SK-N-SH (cell line): ENCODE results near the gene NEGR1. TPM values are rescaled to one million over a fixed set of nuclear protein-coding genes. Genes with fewer than 3 reads are reported as not detected.

Source experiments
- CTCF ChIA-PET: fragments of 300-600, 350-600 bp; formaldehyde crosslinking; extraction: SDS; loops from one replicate; lab custom pipeline; 2021; lab: Yijun Ruan, JAX
- POLR2A ChIA-PET: fragments of 350-600 bp; sonication (Branson Sonifier 250); formaldehyde crosslinking; extraction: SDS; loops from one replicate; lab custom pipeline; 2020; ENCODE audit warnings: antibody characterized with exemption, inconsistent platforms; lab: Yijun Ruan, JAX
- DNase-seq: peaks from one replicate; pipeline ENCODE4 v3.0.0; 2012
- H2AFZ ChIP-seq: fragments of 200-600 bp; sonication (generic); 2 replicates; pipeline ENCODE4 v1.8.1; 2016; ENCODE audit warnings: antibody characterized with exemption, mild to moderate bottlenecking, low read depth
- H3F3A ChIP-seq: fragments of 200-600 bp; sonication (generic); replicated peaks from 2 replicates; pipeline ENCODE3; 2016; ENCODE audit warnings: antibody characterized with exemption, mild to moderate bottlenecking; ENCODE audit not compliant: insufficient read depth
- H3K27ac ChIP-seq, 2 experiments: fragments of 200-500 bp in 1 of 2; fragments of 200-600 bp in 1 of 2; sonication (Bioruptor generic) in 1 of 2; sonication (generic), shearing (Covaris generic) in 1 of 2; 2 replicates each; pipeline versions ENCODE4 v1.5.1 to v1.6.1; 2014 to 2016; ENCODE audit warnings: low read depth in 2 of 2, inconsistent platforms in 1 of 2, low read length in 1 of 2, mild to moderate bottlenecking in 1 of 2, mixed read lengths in 1 of 2
- H3K27me3 ChIP-seq: fragments of 200-600 bp; sonication (generic), shearing (Covaris generic); 2 replicates; pipeline ENCODE4 v1.6.1; 2016; ENCODE audit warnings: mixed run types; ENCODE audit not compliant: insufficient read depth
- H3K36me3 ChIP-seq, 2 experiments: fragments of 200-500 bp in 1 of 2; fragments of 200-600 bp in 1 of 2; sonication (Bioruptor generic) in 1 of 2; sonication (generic) in 1 of 2; replicated peaks in 1 of 2; 2 replicates each; pipeline versions ENCODE3 to v1.5.1; 2014 to 2016; ENCODE audit warnings: low read length in 1 of 2, mild to moderate bottlenecking in 1 of 2; ENCODE audit not compliant: insufficient read depth in 2 of 2, control insufficient read depth in 1 of 2
- H3K4me1 ChIP-seq, 2 experiments: fragments of 200-500 bp in 1 of 2; fragments of 200-600 bp in 1 of 2; sonication (Bioruptor generic) in 1 of 2; sonication (generic), shearing (Covaris generic) in 1 of 2; 2 replicates each; pipeline versions ENCODE4 v1.5.1 to v1.6.1; 2014 to 2016; ENCODE audit warnings: low read depth in 1 of 2, low read length in 1 of 2, mixed run types in 1 of 2; ENCODE audit not compliant: insufficient read depth in 2 of 2, control insufficient read depth in 1 of 2
- H3K4me2 ChIP-seq: fragments of 200-600 bp; sonication (generic), shearing (Covaris generic); 2 replicates; pipeline ENCODE4 v1.6.1; 2017; ENCODE audit warnings: mixed run types
- H3K4me3 ChIP-seq, 2 experiments: fragments of 200-500 bp in 1 of 2; fragments of 200-600 bp in 1 of 2; sonication (Bioruptor generic) in 1 of 2; sonication (generic), shearing (Covaris generic) in 1 of 2; 2 replicates each; pipeline versions ENCODE4 v1.5.1 to v1.8.1; 2014 to 2016; ENCODE audit warnings: low read depth in 2 of 2, inconsistent platforms in 1 of 2, low read length in 1 of 2, mild to moderate bottlenecking in 1 of 2, mixed read lengths in 1 of 2, moderate library complexity in 1 of 2
- H3K79me2 ChIP-seq: fragments of 200-600 bp; sonication (generic); 2 replicates; pipeline ENCODE4 v1.8.1; 2017; ENCODE audit warnings: mild to moderate bottlenecking; ENCODE audit not compliant: insufficient read depth
- H3K9ac ChIP-seq: fragments of 200-600 bp; sonication (generic); 2 replicates; pipeline ENCODE4 v1.6.1; 2017; ENCODE audit warnings: mixed run types
- H3K9me2 ChIP-seq: fragments of 200-600 bp; sonication (generic); 2 replicates; pipeline ENCODE4 v1.6.1; 2017; ENCODE audit warnings: mixed run types
- H3K9me3 ChIP-seq: fragments of 200-600 bp; sonication (generic); 2 replicates; pipeline ENCODE4 v1.6.1; 2017; ENCODE audit warnings: mixed run types, mild to moderate bottlenecking, moderate library complexity
- H4K20me1 ChIP-seq: fragments of 200-600 bp; sonication (generic); 2 replicates; pipeline ENCODE4 v1.6.1; 2017; ENCODE audit warnings: mild to moderate bottlenecking, mixed run types; ENCODE audit not compliant: insufficient read depth
- CTCF ChIP-seq: fragments of 200-600 bp; sonication (generic); IDR thresholded peaks from 2 replicates; pipeline ENCODE4 v1.6.1; 2017; ENCODE audit warnings: antibody characterized with exemption, mild to moderate bottlenecking, moderate library complexity
- EP300 ChIP-seq, 2 experiments: IDR thresholded peaks; 2 replicates each; pipeline versions ENCODE4 v1.4.0 to v1.6.1; 2012; ENCODE audit warnings: borderline replicate concordance in 1 of 2, low read depth in 1 of 2, low read length in 1 of 2
- FOSL2 ChIP-seq: IDR thresholded peaks from 2 replicates; pipeline ENCODE4 v1.4.0; 2012; ENCODE audit warnings: low read depth, mild to moderate bottlenecking, moderate library complexity, borderline replicate concordance
- FOXJ3 ChIP-seq: sonication (generic); formaldehyde crosslinking; IDR thresholded peaks from 2 replicates; pipeline ENCODE4 v1.5.1; 2020; ENCODE audit warnings: mild to moderate bottlenecking, missing genetic modification reagents
- FOXM1 ChIP-seq: IDR thresholded peaks from 2 replicates; pipeline ENCODE4 v1.4.0; 2012; ENCODE audit warnings: low read depth, mild to moderate bottlenecking
- GABPA ChIP-seq: IDR thresholded peaks from 2 replicates; pipeline ENCODE4 v1.4.0; 2012; ENCODE audit warnings: low read depth, mild to moderate bottlenecking
- GATA2 ChIP-seq: sonication (generic); formaldehyde crosslinking; IDR thresholded peaks from 2 replicates; pipeline ENCODE4 v1.5.0; 2020; ENCODE audit warnings: mild to moderate bottlenecking, missing genetic modification reagents
- MAX ChIP-seq: IDR thresholded peaks from 2 replicates; pipeline ENCODE4 v1.4.0; 2012; ENCODE audit warnings: low read depth
- MEF2A ChIP-seq: IDR thresholded peaks from 2 replicates; pipeline ENCODE4 v1.4.0; 2012; ENCODE audit warnings: low read depth, borderline replicate concordance
- PBX3 ChIP-seq: IDR thresholded peaks from 2 replicates; pipeline ENCODE4; 2012
- POLR2AphosphoS5 ChIP-seq: IDR thresholded peaks from 2 replicates; pipeline ENCODE4 v1.6.1; 2012; ENCODE audit warnings: low read depth, low read length
- RAD21 ChIP-seq: IDR thresholded peaks from 2 replicates; pipeline ENCODE4 v1.6.1; 2012; ENCODE audit warnings: mild to moderate bottlenecking, low read length
- RCOR1 ChIP-seq: fragments of 150-350 bp; IDR thresholded peaks from 2 replicates; pipeline ENCODE4 v1.6.1; 2017; ENCODE audit warnings: antibody characterized with exemption, low read length
- RFX5 ChIP-seq: IDR thresholded peaks from 2 replicates; pipeline ENCODE4 v1.6.1; 2012; ENCODE audit warnings: mild to moderate bottlenecking, improper control_type of control experiment, low read length
- RXRA ChIP-seq: IDR thresholded peaks from 2 replicates; pipeline ENCODE4 v1.4.0; 2012; ENCODE audit warnings: low read depth, mild to moderate bottlenecking, borderline replicate concordance
- TAF1 ChIP-seq: IDR thresholded peaks from 2 replicates; pipeline ENCODE4 v1.6.1; 2012; ENCODE audit warnings: low read depth, mild to moderate bottlenecking, low read length, moderate library complexity, borderline replicate concordance
- TCF12 ChIP-seq: IDR thresholded peaks from 2 replicates; pipeline ENCODE4 v1.4.0; 2012
- TEAD4 ChIP-seq: IDR thresholded peaks from 2 replicates; pipeline ENCODE4 v1.4.0; 2012; ENCODE audit warnings: mild to moderate bottlenecking, borderline replicate concordance; ENCODE audit not compliant: insufficient read depth
- USF1 ChIP-seq: IDR thresholded peaks from 2 replicates; pipeline ENCODE4 v1.4.0; 2012; ENCODE audit warnings: low read depth, borderline replicate concordance
- USF2 ChIP-seq: fragments of 150-350 bp; IDR thresholded peaks from 2 replicates; pipeline ENCODE4 v1.6.1; 2017; ENCODE audit warnings: antibody characterized with exemption, low read length, low read depth, borderline replicate concordance
- polyA plus RNA-seq, 3 experiments: library from polyadenylated mRNA; depleted of rRNA; stranded (reverse); fragments of >200 nt; gene quantifications; 2 replicates each; pipeline ENCODE4 v1.2.3, GENCODE V29; 2012

NEGR1 gene
- polyA plus RNA-seq, 1 of the 3 experiments (the other 2 are of a cell fraction): 0.21 TPM

GRCh38 chr1:71400050-71400449 is 882.3 kb downstream of the NEGR1 start:
- Histone ChIP-seq H3K27me3 (no peaks in the 10 kb centered on the region), H2AFZ (no peak overlapping the region), H3F3A (no peaks in the 10 kb centered on the region), H4K20me1 (no peaks in the 10 kb centered on the region), H3K9ac (no peak overlapping the region), H3K27ac (no peak overlapping the region), H3K4me2 (no peak overlapping the region), H3K9me3 (no peaks in the 10 kb centered on the region), H3K79me2 (no peaks in the 10 kb centered on the region), H3K4me1 (no peaks in the 10 kb centered on the region), H3K9me2 (no peaks in the 10 kb centered on the region), H3K36me3 (no peaks in the 10 kb centered on the region), H3K4me3 (no peak overlapping the region)
- DNase-seq: no peak
- ChIA-PET POLR2A (no interaction called here), CTCF (no interaction called here)
- TF ChIP-seq MEF2A: no peak
- no peak for TF ChIP-seq FOXM1
- no peak for TF ChIP-seq RAD21
- no peak for TF ChIP-seq RFX5
- TF ChIP-seq GABPA: no peak
- TF ChIP-seq RXRA: no peak
- no peak for TF ChIP-seq USF1
- no peak for TF ChIP-seq GATA2 (CRISPR knock-in tag)
- no peak for TF ChIP-seq MAX
- no peak for TF ChIP-seq EP300 (IDR thresholded peaks at IDR 0.05; ENCODE audit: borderline replicate concordance in 1 of 2, low read depth in 1 of 2, low read length in 1 of 2)
- no peak for TF ChIP-seq USF2
- TF ChIP-seq CTCF: no peak
- no peak for TF ChIP-seq FOXJ3
- TF ChIP-seq PBX3: no peak
- TF ChIP-seq TCF12: no peak
- no peak for TF ChIP-seq TAF1
- no peak for TF ChIP-seq POLR2AphosphoS5
- TF ChIP-seq TEAD4: no peak
- TF ChIP-seq FOSL2: no peak
- no peak for TF ChIP-seq RCOR1
